ENCODE data around the gene GNB3. TPM values are rescaled to one million over a fixed set of nuclear protein-coding genes. Genes with fewer than 3 reads are reported as not detected.

GNB3 gene
- total RNA-seq, 1 experiment from 2014 or later: 3.9 TPM

DNA sequence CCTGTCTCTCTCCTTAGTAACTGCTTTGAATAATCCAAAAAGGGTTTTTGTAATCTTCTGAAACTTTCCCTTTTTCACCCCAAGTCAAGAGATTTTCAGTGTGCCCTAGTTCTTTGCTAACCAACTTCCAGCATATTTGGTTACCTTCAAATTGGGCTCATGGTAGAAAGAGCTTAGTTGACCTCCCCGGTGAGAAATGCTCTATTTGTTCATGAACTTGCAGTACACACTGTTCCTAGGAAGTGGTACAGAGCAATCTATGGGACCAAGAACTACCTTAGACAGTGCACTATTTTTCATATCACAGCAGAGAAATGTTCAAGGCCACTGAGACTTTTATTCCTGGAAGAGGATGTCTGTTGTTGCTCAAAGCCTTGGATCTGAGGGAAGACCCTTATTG, 12.9 kb downstream of the GNB3 start:
- H3K9me3 Mint-ChIP-seq (ENCODE audit: unreplicated experiment): no peaks in the 10 kb centered on the region
- Histone ChIP-seq H3K4me3 (ENCODE audit: low read depth, low read length) (peak overlapping the region; percentile 69; the same call in 1 of the 2 replicates), H3K9me3 (no peaks in the 10 kb centered on the region), H3K27me3 (replicated peaks; ENCODE audit: control insufficient read depth, insufficient read depth, low read length) (no peaks in the 10 kb centered on the region), H3K36me3 (ENCODE audit: control insufficient read depth, insufficient read depth, low read length) (peaks cover 16% of the 10 kb centered on the region), H3K4me1 (peaks cover 13% of the 10 kb centered on the region)
- peaks cover 19% of the 10 kb centered on the region for H3K4me1 Mint-ChIP-seq (ENCODE audit: low read depth, unreplicated experiment)
- intact Hi-C loops (cut with micrococcal nuclease; ENCODE audit: unreplicated experiment): no loop called here
- H3K27ac Mint-ChIP-seq (ENCODE audit: unreplicated experiment): peak overlapping the region; percentile 95
- no peak for DNase-seq
- ChIA-PET POLR2A (interaction anchor here (2.8 to 4.1 kb wide), 4 partner anchors 11 to 130 kb away, joined by 28 to 102 read pairs (median 42); partner anchors contain the start of genes COPS7A, GNB3, SPSB2 and TPI1), CTCF (interaction anchor here (0.5 to 5.2 kb wide), 4 partner anchors 16 to 239 kb away, joined by 3 to 65 read pairs (median 40); partner anchors contain the start of genes MLF2 and SPSB2)
- H3K36me3 Mint-ChIP-seq (ENCODE audit: insufficient read depth, unreplicated experiment): peaks cover 79% of the 10 kb centered on the region
- TF ChIP-seq, protein P1, sequence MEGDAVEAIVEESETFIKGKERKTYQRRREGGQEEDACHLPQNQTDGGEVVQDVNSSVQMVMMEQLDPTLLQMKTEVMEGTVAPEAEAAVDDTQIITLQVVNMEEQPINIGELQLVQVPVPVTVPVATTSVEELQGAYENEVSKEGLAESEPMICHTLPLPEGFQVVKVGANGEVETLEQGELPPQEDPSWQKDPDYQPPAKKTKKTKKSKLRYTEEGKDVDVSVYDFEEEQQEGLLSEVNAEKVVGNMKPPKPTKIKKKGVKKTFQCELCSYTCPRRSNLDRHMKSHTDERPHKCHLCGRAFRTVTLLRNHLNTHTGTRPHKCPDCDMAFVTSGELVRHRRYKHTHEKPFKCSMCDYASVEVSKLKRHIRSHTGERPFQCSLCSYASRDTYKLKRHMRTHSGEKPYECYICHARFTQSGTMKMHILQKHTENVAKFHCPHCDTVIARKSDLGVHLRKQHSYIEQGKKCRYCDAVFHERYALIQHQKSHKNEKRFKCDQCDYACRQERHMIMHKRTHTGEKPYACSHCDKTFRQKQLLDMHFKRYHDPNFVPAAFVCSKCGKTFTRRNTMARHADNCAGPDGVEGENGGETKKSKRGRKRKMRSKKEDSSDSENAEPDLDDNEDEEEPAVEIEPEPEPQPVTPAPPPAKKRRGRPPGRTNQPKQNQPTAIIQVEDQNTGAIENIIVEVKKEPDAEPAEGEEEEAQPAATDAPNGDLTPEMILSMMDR (IDR thresholded peaks at IDR 0.05; ENCODE audit: insufficient read depth in 1 of 2, low read depth in 1 of 2, low read length in 1 of 2, severe bottlenecking in 1 of 2, unreplicated experiment in 1 of 2): no peak
- BruUV-seq (replicated peaks): no TSS peak
- no peaks in the 10 kb centered on the region for H3K27me3 Mint-ChIP-seq (ENCODE audit: insufficient read depth, unreplicated experiment)
- H3K4me3 Mint-ChIP-seq (ENCODE audit: unreplicated experiment): peak overlapping the region; percentile 94

DNA sequence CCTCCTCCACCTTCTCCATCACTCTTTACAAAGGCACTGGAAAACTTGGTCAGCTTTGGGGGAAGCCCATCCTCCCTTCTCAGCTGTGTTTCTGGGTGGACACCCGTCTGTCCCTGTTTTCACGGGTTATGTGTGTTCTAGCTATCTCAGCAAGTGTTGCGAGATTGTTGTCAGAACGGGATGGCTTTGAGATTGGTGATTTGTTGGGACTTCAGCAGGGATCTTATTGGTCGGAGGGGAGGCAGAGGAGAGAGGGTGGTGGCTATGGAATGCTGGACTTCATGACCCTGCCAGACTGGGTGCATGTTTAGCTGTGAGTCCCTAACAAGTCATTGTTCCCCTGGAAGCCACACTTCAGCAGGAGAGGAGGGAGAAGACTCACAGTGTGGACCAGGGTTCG, 13.3 kb downstream of the GNB3 start:
- Histone ChIP-seq H3K4me3 (ENCODE audit: low read depth, low read length) (no peak overlapping the region), H3K27me3 (replicated peaks; ENCODE audit: control insufficient read depth, insufficient read depth, low read length) (no peaks in the 10 kb centered on the region), H3K36me3 (ENCODE audit: control insufficient read depth, insufficient read depth, low read length) (peaks cover 14% of the 10 kb centered on the region), H3K9me3 (no peaks in the 10 kb centered on the region), H3K4me1 (peaks cover 13% of the 10 kb centered on the region)
- H3K4me1 Mint-ChIP-seq (ENCODE audit: low read depth, unreplicated experiment): peaks cover 19% of the 10 kb centered on the region
- no TSS peak for BruUV-seq (replicated peaks)
- ChIA-PET CTCF (interaction anchor here (0.7 to 5.2 kb wide), 4 partner anchors 14 to 101 kb away, joined by 3 to 65 read pairs (median 40); partner anchors contain the start of genes MLF2 and SPSB2), POLR2A (interaction anchor here (0.7 to 4.1 kb wide), 3 partner anchors 13 to 84 kb away, joined by 3 to 102 read pairs (median 51); partner anchors contain the start of genes SPSB2 and TPI1)
- H3K27ac Mint-ChIP-seq (ENCODE audit: unreplicated experiment): peak overlapping the region; percentile 95
- no peaks in the 10 kb centered on the region for H3K27me3 Mint-ChIP-seq (ENCODE audit: insufficient read depth, unreplicated experiment)
- TF ChIP-seq, protein P1 (IDR thresholded peaks at IDR 0.05; ENCODE audit: insufficient read depth in 1 of 2, low read depth in 1 of 2, low read length in 1 of 2, severe bottlenecking in 1 of 2, unreplicated experiment in 1 of 2): no peak
- H3K4me3 Mint-ChIP-seq (ENCODE audit: unreplicated experiment): peak overlapping the region; percentile 94
- DNase-seq: no peak
- H3K36me3 Mint-ChIP-seq (ENCODE audit: insufficient read depth, unreplicated experiment): peaks cover 79% of the 10 kb centered on the region
- H3K9me3 Mint-ChIP-seq (ENCODE audit: unreplicated experiment): no peaks in the 10 kb centered on the region
- intact Hi-C loops (cut with micrococcal nuclease; ENCODE audit: unreplicated experiment): no loop called here

DNA sequence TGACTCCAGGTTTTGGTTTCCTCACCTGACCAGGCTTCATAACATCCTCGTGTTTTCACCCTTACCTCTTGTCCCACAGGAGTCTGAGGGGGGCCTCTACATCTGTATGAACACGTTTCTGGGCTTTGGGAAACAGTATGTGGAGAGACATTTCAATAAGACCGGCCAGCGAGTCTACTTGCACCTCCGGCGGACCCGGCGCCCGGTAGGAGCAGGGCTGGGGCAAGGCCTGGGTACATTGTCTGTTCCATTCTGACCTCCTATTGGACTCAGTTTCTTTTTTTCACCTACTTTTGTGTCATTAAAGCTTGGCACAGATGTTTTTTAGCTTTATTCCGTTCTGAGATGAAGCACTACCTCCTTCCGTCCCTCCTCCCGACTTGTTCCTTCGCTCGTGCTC, 14.6 kb downstream of the GNB3 start:
- no peak for DNase-seq
- ChIA-PET POLR2A (interaction anchor here (0.6 kb wide), 1 partner anchor 166 kb away, joined by 7 read pairs; the partner anchor contains the start of gene ZNF384), CTCF (interaction anchor here (1.1 kb wide), 1 partner anchor 20 kb away, joined by 3 read pairs; no protein-coding TSS in a partner anchor)
- H3K4me1 ChIP-seq: peaks cover 13% of the 10 kb centered on the region
- Mint-ChIP-seq H3K4me1 (ENCODE audit: low read depth, unreplicated experiment) (peaks cover 11% of the 10 kb centered on the region), H3K27ac (ENCODE audit: unreplicated experiment) (no peak overlapping the region), H3K9me3 (ENCODE audit: unreplicated experiment) (no peaks in the 10 kb centered on the region), H3K4me3 (ENCODE audit: unreplicated experiment) (no peak overlapping the region), H3K27me3 (ENCODE audit: insufficient read depth, unreplicated experiment) (no peaks in the 10 kb centered on the region), H3K36me3 (ENCODE audit: insufficient read depth, unreplicated experiment) (peaks cover 83% of the 10 kb centered on the region)
- no peaks in the 10 kb centered on the region for H3K9me3 ChIP-seq
- peaks cover 10% of the 10 kb centered on the region for H3K36me3 ChIP-seq (ENCODE audit: control insufficient read depth, insufficient read depth, low read length)
- no TSS peak for BruUV-seq (replicated peaks)
- intact Hi-C loops (cut with micrococcal nuclease; ENCODE audit: unreplicated experiment): no loop called here
- H3K27me3 ChIP-seq (replicated peaks; ENCODE audit: control insufficient read depth, insufficient read depth, low read length): no peaks in the 10 kb centered on the region
- H3K4me3 ChIP-seq (ENCODE audit: low read depth, low read length): no peak overlapping the region
- TF ChIP-seq, protein P1 (IDR thresholded peaks at IDR 0.05; ENCODE audit: insufficient read depth in 1 of 2, low read depth in 1 of 2, low read length in 1 of 2, severe bottlenecking in 1 of 2, unreplicated experiment in 1 of 2): no peak

Data from Caco-2 (cell line).